Fibroblast of pulmonary artery (primary cell): ENCODE results near the gene CD82.
A peak's percentile ranks its signal among the peaks of the same experiment; 100 is the strongest.

ENCODE experiments used
- DNase-seq: peaks from one replicate; pipeline ENCODE4 v3.0.0-alpha.2; 2010; ENCODE audit warnings: low read depth
- H3K4me3 ChIP-seq: replicated peaks from 2 replicates; pipeline ENCODE4 v1.5.1; 2011; ENCODE audit warnings: low read depth, mild to moderate bottlenecking, control low read depth, low read length, moderate library complexity
- CTCF ChIP-seq: IDR thresholded peaks from 2 replicates; pipeline ENCODE4 v1.5.1; 2011; ENCODE audit warnings: mild to moderate bottlenecking, control low read depth, low read length, inconsistent platforms; ENCODE audit errors: missing control alignments

CD82 gene

GRCh38 chr11:44528581-44528980 lies 36.9 kb upstream of the CD82 start:
- no peak for TF ChIP-seq CTCF
- no peak for DNase-seq
- H3K4me3 ChIP-seq: no peak overlapping the region

GRCh38 chr11:44529895-44530412 lies 35.5 kb upstream of the CD82 start:
- DNase-seq: no peak
- no peak overlapping the region for H3K4me3 ChIP-seq
- TF ChIP-seq CTCF: no peak

- no peak for TF ChIP-seq CTCF
- H3K4me3 ChIP-seq: no peak overlapping the region
- peak; percentile 63 for DNase-seq
Observed at GRCh38 chr11:44530413-44531115, 34.9 kb upstream of the CD82 start.

- no peak overlapping the region for H3K4me3 ChIP-seq
- TF ChIP-seq CTCF: no peak
- no peak for DNase-seq
Observed at GRCh38 chr11:44531116-44531504, 34.4 kb upstream of the CD82 start.

- DNase-seq: no peak
- no peak overlapping the region for H3K4me3 ChIP-seq
- no peak for TF ChIP-seq CTCF
Observed at GRCh38 chr11:44531636-44532035, 33.8 kb upstream of the CD82 start.

- DNase-seq: no peak
- no peak for TF ChIP-seq CTCF
- H3K4me3 ChIP-seq: no peak overlapping the region
Observed at GRCh38 chr11:44532809-44533208, 32.7 kb upstream of the CD82 start.
